GM13976 (cell line): ENCODE data around the gene IL21.
"Not testable (repeated sequence)": the region's sequence is repeated elsewhere in the genome, so short reads cannot be mapped to it uniquely, and the experiment has no call there.

Experiments used
- DNase-seq: peaks from one replicate; pipeline ENCODE4 v3.0.0; 2012; ENCODE audit warnings: low spot score
- CTCF ChIP-seq: IDR thresholded peaks from 2 replicates; pipeline ENCODE4 v1.5.1; 2012; ENCODE audit warnings: borderline replicate concordance, mild to moderate bottlenecking; ENCODE audit not compliant: insufficient read depth; ENCODE audit errors: extremely low read depth, missing control alignments, control extremely low read depth
- in situ Hi-C: fragments of 300-500 bp; cut with MboI; formaldehyde crosslinking; loops from one replicate; pipeline ENCODE4 v1.12.0; 2022; ENCODE audit warnings: low sequenced_read_pairs, mixed read lengths, inconsistent platforms; ENCODE audit not compliant: unreplicated experiment

IL21 gene

GRCh38 chr4:122657553-122657952 lies 36.7 kb upstream of the IL21 start:
- DNase-seq: no peak
- in situ Hi-C loops: no loop called here
- no peak for TF ChIP-seq CTCF

- in situ Hi-C loops, DNase-seq: not testable (repeated sequence)
Observed at GRCh38 chr4:122656583-122656982, 35.7 kb upstream of the IL21 start.

GRCh38 chr4:122652379-122652778 lies 31.5 kb upstream of the IL21 start:
- peak; percentile 34 for TF ChIP-seq CTCF
- DNase-seq: peak; percentile 39
- in situ Hi-C loops: no loop called here

- no peak for DNase-seq
- in situ Hi-C loops: no loop called here
- TF ChIP-seq CTCF: no peak
Observed at GRCh38 chr4:122650148-122650547, 29.3 kb upstream of the IL21 start.

- in situ Hi-C loops: no loop called here
- DNase-seq: no peak
- TF ChIP-seq CTCF: no peak
Observed at GRCh38 chr4:122647656-122648055, 26.8 kb upstream of the IL21 start.

GRCh38 chr4:122643257-122643656 lies 22.4 kb upstream of the IL21 start:
- in situ Hi-C loops: no loop called here
- TF ChIP-seq CTCF: no peak
- DNase-seq: no peak

- TF ChIP-seq CTCF: no peak
- in situ Hi-C loops: no loop called here
- DNase-seq: no peak
Observed at GRCh38 chr4:122639181-122639580, 18.3 kb upstream of the IL21 start.
